Measurements from ENCODE around the gene KLHL14. TPM values are rescaled to one million over a fixed set of nuclear protein-coding genes. Genes with fewer than 3 reads are reported as not detected.

Gene KLHL14
- total RNA-seq, 1 experiment from 2014 or later = not detected

- DNase-seq (ENCODE audit: low spot score) = no peak
These were observed 2.1 kb downstream of the KLHL14 start for GRCh38 chr18:32770666-32771168.

- no peak for DNase-seq (ENCODE audit: low spot score)
These were observed 2.7 kb downstream of the KLHL14 start for GRCh38 chr18:32770054-32770665.

- no peak for DNase-seq (ENCODE audit: low spot score)
These were observed 3.2 kb downstream of the KLHL14 start for GRCh38 chr18:32769586-32770053.

- DNase-seq (ENCODE audit: low spot score) = no peak
These were observed 3.7 kb downstream of the KLHL14 start for GRCh38 chr18:32769071-32769585.

GRCh38 chr18:32767400-32767799 lies 5.4 kb downstream of the KLHL14 start:
- no peak for DNase-seq (ENCODE audit: low spot score)

GRCh38 chr18:32764611-32765244 lies 8.1 kb downstream of the KLHL14 start:
- DNase-seq (ENCODE audit: low spot score) = no peak

GRCh38 chr18:32763293-32763692 lies 9.5 kb downstream of the KLHL14 start:
- no peak for DNase-seq (ENCODE audit: low spot score)

GRCh38 chr18:32761231-32761630 lies 11.6 kb downstream of the KLHL14 start:
- no peak for DNase-seq (ENCODE audit: low spot score)

- DNase-seq (ENCODE audit: low spot score) = no peak
These were observed 12.4 kb downstream of the KLHL14 start for GRCh38 chr18:32760391-32760790.

- DNase-seq (ENCODE audit: low spot score) = no peak
These were observed 13.1 kb downstream of the KLHL14 start for GRCh38 chr18:32759611-32760167.

- no peak for DNase-seq (ENCODE audit: low spot score)
These were observed 18.1 kb downstream of the KLHL14 start for GRCh38 chr18:32754508-32755263.

GRCh38 chr18:32753656-32754260 lies 19.1 kb downstream of the KLHL14 start:
- no peak for DNase-seq (ENCODE audit: low spot score)

- DNase-seq (ENCODE audit: low spot score) = no peak
These were observed 22.5 kb downstream of the KLHL14 start for GRCh38 chr18:32750328-32750727.

- DNase-seq (ENCODE audit: low spot score) = no peak
These were observed 23.0 kb downstream of the KLHL14 start for GRCh38 chr18:32749809-32750208.

- no peak for DNase-seq (ENCODE audit: low spot score)
These were observed 30.2 kb downstream of the KLHL14 start for GRCh38 chr18:32742579-32742978.

GRCh38 chr18:32735781-32736180 lies 37.0 kb downstream of the KLHL14 start:
- DNase-seq (ENCODE audit: low spot score) = no peak

- no peak for DNase-seq (ENCODE audit: low spot score)
These were observed 38.4 kb downstream of the KLHL14 start for GRCh38 chr18:32734442-32734841.

GRCh38 chr18:32732165-32732564 lies 40.7 kb downstream of the KLHL14 start:
- no peak for DNase-seq (ENCODE audit: low spot score)

GRCh38 chr18:32730620-32731091 lies 42.2 kb downstream of the KLHL14 start:
- DNase-seq (ENCODE audit: low spot score) = peak; percentile 21

GRCh38 chr18:32730068-32730467 lies 42.8 kb downstream of the KLHL14 start:
- no peak for DNase-seq (ENCODE audit: low spot score)

GRCh38 chr18:32724071-32724749 lies 48.6 kb downstream of the KLHL14 start:
- DNase-seq (ENCODE audit: low spot score) = no peak

Measured in HT-29 (cell line).